HL-60 (cell line): ENCODE data around the gene MAGEH1.
"Not testable (repeated sequence)": the region's sequence is repeated elsewhere in the genome, so short reads cannot be mapped to it uniquely, and the experiment has no call there.

Experiments
- DNase-seq, 2 experiments: peaks; one replicate each; pipeline ENCODE4 v3.0.0-alpha.2; 2010 to 2020; ENCODE audit warnings: low read depth in 1 of 2, low spot score in 1 of 2
- H3K27ac ChIP-seq: fragments of 250-450 bp; sonication (Bioruptor Pico); replicated peaks from 2 replicates; pipeline ENCODE4 v1.5.1; 2020; ENCODE audit warnings: mild to moderate bottlenecking, moderate library complexity
- H3K27me3 ChIP-seq: fragments of 250-450 bp; sonication (Bioruptor Pico); 2 replicates; pipeline ENCODE4 v1.5.1; 2021; ENCODE audit warnings: mild to moderate bottlenecking, moderate library complexity; ENCODE audit not compliant: insufficient read depth, poor library complexity, severe bottlenecking
- H3K4me3 ChIP-seq: replicated peaks from 2 replicates; pipeline ENCODE4 v1.5.1; 2011; ENCODE audit warnings: mild to moderate bottlenecking, control low read depth, low read length; ENCODE audit not compliant: insufficient read depth
- GABPA ChIP-seq: IDR thresholded peaks from 2 replicates; pipeline ENCODE4 v1.6.1; 2012; ENCODE audit warnings: low read depth
- POLR2AphosphoS5 ChIP-seq: IDR thresholded peaks from 2 replicates; pipeline ENCODE4 v1.6.1; 2012; ENCODE audit warnings: low read depth
- SPI1 ChIP-seq: IDR thresholded peaks from 2 replicates; pipeline ENCODE4 v1.6.1; 2012; ENCODE audit warnings: low read depth, mild to moderate bottlenecking, borderline replicate concordance
- long read RNA-seq: library from polyadenylated mRNA; unstranded; transcript quantifications from one replicate; pipeline ENCODE4 v2.0.0, GENCODE V29; 2020
- TF ChIP-seq, protein P1 (sequence below): IDR thresholded peaks from one replicate; pipeline ENCODE4 v1.5.1; 2011; ENCODE audit warnings: low read length, control low read depth, inconsistent platforms; ENCODE audit not compliant: insufficient read depth
- TF ChIP-seq, protein P2 (sequence below): IDR thresholded peaks from 2 replicates; pipeline ENCODE4 v1.6.1; 2012; ENCODE audit warnings: low read depth; ENCODE audit not compliant: insufficient replicate concordance

The MAGEH1 gene, protein sequence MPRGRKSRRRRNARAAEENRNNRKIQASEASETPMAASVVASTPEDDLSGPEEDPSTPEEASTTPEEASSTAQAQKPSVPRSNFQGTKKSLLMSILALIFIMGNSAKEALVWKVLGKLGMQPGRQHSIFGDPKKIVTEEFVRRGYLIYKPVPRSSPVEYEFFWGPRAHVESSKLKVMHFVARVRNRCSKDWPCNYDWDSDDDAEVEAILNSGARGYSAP
- long read RNA-seq, result 0 reads

DNA sequence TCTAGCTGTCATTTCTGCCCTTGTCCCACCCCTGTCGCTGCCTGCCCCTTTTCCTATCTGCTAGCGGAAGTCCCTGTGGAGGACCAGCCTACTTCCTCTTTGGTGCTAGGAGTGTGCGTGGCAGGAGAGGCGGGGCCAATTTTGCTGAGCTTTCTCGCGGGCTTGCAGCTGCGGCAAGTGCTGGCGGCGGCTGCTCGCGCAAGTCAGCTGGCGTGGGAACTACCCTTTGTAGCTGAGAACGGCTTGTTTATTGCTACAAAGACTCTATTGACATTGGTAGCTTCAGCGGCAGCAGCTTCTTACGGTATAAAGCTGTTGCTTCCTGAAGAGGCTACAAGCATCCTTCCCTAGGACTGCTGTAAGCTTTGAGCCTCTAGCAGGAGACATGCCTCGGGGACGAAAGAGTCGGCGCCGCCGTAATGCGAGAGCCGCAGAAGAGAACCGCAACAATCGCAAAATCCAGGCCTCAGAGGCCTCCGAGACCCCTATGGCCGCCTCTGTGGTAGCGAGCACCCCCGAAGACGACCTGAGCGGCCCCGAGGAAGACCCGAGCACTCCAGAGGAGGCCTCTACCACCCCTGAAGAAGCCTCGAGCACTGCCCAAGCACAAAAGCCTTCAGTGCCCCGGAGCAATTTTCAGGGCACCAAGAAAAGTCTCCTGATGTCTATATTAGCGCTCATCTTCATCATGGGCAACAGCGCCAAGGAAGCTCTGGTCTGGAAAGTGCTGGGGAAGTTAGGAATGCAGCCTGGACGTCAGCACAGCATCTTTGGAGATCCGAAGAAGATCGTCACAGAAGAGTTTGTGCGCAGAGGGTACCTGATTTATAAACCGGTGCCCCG is at the start of gene MAGEH1:
TSS of gene MAGEH1 (plus strand) at position 138 of the 843 bp plus-strand sequence. CDS start at position 386, 248 bp downstream.
- DNase-seq, result peak; percentile 52 to 81
- peak; percentile 75; the same call in 1 of the 2 replicates for TF ChIP-seq SPI1
- peak; percentile 67 for TF ChIP-seq GABPA
- TF ChIP-seq, protein P1, sequence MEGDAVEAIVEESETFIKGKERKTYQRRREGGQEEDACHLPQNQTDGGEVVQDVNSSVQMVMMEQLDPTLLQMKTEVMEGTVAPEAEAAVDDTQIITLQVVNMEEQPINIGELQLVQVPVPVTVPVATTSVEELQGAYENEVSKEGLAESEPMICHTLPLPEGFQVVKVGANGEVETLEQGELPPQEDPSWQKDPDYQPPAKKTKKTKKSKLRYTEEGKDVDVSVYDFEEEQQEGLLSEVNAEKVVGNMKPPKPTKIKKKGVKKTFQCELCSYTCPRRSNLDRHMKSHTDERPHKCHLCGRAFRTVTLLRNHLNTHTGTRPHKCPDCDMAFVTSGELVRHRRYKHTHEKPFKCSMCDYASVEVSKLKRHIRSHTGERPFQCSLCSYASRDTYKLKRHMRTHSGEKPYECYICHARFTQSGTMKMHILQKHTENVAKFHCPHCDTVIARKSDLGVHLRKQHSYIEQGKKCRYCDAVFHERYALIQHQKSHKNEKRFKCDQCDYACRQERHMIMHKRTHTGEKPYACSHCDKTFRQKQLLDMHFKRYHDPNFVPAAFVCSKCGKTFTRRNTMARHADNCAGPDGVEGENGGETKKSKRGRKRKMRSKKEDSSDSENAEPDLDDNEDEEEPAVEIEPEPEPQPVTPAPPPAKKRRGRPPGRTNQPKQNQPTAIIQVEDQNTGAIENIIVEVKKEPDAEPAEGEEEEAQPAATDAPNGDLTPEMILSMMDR, result no peak
- TF ChIP-seq POLR2AphosphoS5, result no peak
- TF ChIP-seq, protein P2, sequence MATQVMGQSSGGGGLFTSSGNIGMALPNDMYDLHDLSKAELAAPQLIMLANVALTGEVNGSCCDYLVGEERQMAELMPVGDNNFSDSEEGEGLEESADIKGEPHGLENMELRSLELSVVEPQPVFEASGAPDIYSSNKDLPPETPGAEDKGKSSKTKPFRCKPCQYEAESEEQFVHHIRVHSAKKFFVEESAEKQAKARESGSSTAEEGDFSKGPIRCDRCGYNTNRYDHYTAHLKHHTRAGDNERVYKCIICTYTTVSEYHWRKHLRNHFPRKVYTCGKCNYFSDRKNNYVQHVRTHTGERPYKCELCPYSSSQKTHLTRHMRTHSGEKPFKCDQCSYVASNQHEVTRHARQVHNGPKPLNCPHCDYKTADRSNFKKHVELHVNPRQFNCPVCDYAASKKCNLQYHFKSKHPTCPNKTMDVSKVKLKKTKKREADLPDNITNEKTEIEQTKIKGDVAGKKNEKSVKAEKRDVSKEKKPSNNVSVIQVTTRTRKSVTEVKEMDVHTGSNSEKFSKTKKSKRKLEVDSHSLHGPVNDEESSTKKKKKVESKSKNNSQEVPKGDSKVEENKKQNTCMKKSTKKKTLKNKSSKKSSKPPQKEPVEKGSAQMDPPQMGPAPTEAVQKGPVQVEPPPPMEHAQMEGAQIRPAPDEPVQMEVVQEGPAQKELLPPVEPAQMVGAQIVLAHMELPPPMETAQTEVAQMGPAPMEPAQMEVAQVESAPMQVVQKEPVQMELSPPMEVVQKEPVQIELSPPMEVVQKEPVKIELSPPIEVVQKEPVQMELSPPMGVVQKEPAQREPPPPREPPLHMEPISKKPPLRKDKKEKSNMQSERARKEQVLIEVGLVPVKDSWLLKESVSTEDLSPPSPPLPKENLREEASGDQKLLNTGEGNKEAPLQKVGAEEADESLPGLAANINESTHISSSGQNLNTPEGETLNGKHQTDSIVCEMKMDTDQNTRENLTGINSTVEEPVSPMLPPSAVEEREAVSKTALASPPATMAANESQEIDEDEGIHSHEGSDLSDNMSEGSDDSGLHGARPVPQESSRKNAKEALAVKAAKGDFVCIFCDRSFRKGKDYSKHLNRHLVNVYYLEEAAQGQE, result no peak
- Histone ChIP-seq H3K27ac (no peak within 1 kb of the TSS), H3K27me3 (no peaks in the 10 kb centered on the region), H3K4me3 (peak within 1 kb of the TSS; percentile 41)

DNA sequence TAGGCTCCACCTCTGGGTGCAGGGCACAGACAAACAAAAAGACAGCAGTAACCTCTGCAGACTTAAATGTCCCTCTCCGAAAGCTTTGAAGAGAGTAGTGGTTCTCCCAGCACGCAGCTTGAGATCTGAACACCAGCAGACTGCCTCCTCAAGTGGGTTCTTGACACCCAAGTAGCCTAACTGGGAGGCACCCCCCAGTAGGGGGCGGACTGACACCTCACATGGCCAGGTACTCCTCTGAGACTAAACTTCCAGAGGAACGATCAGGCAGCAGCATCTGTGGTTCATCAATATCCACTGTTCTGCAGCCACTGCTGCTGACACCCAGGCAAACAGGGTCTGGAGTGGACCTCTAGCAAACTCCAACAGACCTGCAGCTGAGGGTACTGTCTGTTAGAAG is 24.8 kb upstream of the MAGEH1 start:
- DNase-seq, H3K27ac ChIP-seq, H3K27me3 ChIP-seq, H3K4me3 ChIP-seq: not testable (repeated sequence)

DNA sequence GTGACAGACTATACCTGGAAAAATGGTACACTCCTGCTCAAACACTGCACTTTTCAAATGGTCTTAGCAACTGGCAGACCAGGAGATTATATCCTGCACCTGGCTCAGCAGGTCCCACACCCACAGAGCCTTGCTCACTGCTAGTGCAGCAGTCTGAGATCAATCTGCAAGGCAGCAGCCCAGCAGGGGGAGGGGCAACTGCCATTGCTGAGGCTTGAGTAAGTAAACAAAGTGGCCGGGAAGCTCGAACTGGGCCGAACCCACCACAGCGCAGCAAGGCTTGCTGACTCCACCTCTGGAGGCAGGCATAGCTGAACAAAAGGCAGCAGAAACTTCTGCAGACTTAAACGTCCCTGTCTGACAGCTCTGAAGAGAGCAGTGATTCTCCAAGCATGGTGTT is 8.5 kb upstream of the MAGEH1 start:
- not testable (repeated sequence) for DNase-seq, H3K27me3 ChIP-seq, H3K4me3 ChIP-seq, H3K27ac ChIP-seq

DNA sequence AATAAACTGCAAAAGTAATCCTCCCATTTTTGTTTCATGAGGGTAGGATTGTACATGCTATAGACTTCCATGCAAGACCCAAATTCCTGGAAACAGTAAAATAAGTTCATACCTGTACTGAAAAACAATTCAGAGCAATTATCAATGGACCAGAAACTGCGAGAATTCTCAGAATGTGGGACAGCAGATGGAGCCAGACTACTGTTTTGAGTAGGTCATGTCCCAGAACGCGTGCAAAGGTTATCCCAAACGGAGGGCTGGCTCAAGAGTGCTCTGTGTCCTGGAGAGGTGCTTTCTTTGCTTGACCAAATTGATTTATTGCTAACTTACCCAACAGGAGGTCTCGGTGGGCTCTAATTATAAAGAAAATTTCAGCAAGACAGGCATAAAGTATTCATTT is 1.7 kb upstream of the MAGEH1 start:
- H3K4me3 ChIP-seq, result no peak overlapping the region
- H3K27ac ChIP-seq, result no peak overlapping the region
- DNase-seq, result no peak
- H3K27me3 ChIP-seq, result no peaks in the 10 kb centered on the region
- TF ChIP-seq SPI1 (no peak), GABPA (no peak), POLR2AphosphoS5 (no peak)
- TF ChIP-seq, protein P2, result no peak
- TF ChIP-seq, protein P1, result no peak
